NB4 (cell line): ENCODE data around the gene LRP4.
"Not testable (repeated sequence)": the region's sequence is repeated elsewhere in the genome, so short reads cannot be mapped to it uniquely, and the experiment has no call there.

ENCODE experiments used
- CTCF ChIP-seq: IDR thresholded peaks from one replicate; pipeline ENCODE4 v1.5.1; 2012; ENCODE audit warnings: low read depth, low read length
- MAX ChIP-seq: IDR thresholded peaks from 2 replicates; pipeline ENCODE4 v1.6.1; 2011; ENCODE audit warnings: low read depth, low read length
- MYC ChIP-seq: IDR thresholded peaks from 2 replicates; pipeline ENCODE4 v1.6.1; 2011; ENCODE audit warnings: low read depth, low read length
- POLR2A ChIP-seq: IDR thresholded peaks from 2 replicates; pipeline ENCODE4 v1.6.1; 2011; ENCODE audit warnings: mild to moderate bottlenecking; ENCODE audit not compliant: insufficient read length; ENCODE audit errors: extremely low read depth

GRCh38 chr11:46961886-46962285 lies 43.5 kb upstream of the LRP4 start:
- not testable (repeated sequence) for TF ChIP-seq CTCF, MAX, POLR2A, MYC
